GM10248 (cell line): ENCODE results near the gene PAX6.

Experiments
- CTCF ChIA-PET: fragments of 300-600 bp; sonication (Branson Sonifier 250); formaldehyde crosslinking; extraction: SDS; loops from one replicate; lab custom pipeline; 2021; ENCODE audit warnings: antibody characterized with exemption; lab: Yijun Ruan, JAX
- POLR2A ChIA-PET: fragments of 350-650 bp; sonication (Branson Sonifier 250); formaldehyde crosslinking; extraction: SDS; loops from one replicate; lab custom pipeline; 2020; ENCODE audit warnings: antibody characterized with exemption; lab: Yijun Ruan, JAX
- DNase-seq: peaks from one replicate; pipeline ENCODE4 v3.0.0; 2012; ENCODE audit errors: extremely low spot score
- CTCF ChIP-seq: IDR thresholded peaks from 2 replicates; pipeline ENCODE4 v1.5.1; 2012; ENCODE audit warnings: mild to moderate bottlenecking, low read depth; ENCODE audit errors: extremely low read depth, missing control alignments, control extremely low read depth

Gene PAX6

GRCh38 chr11:31823644-31824331 lies 12.7 kb upstream of the PAX6 start:
- ChIA-PET CTCF (interaction anchor here (1.1 kb wide), 1 partner anchor 24 kb away, joined by 3 read pairs; no protein-coding TSS in a partner anchor), POLR2A (no interaction called here)
- peak; percentile 12 for DNase-seq
- TF ChIP-seq CTCF: no peak

- ChIA-PET CTCF (interaction anchor here (1.1 to 1.2 kb wide), 2 partner anchors 24 to 353 kb away, joined by 3 to 6 read pairs; no protein-coding TSS in a partner anchor), POLR2A (no interaction called here)
- TF ChIP-seq CTCF: no peak
- DNase-seq: peak; percentile 13
Measured at GRCh38 chr11:31822927-31823643, 12.0 kb upstream of the PAX6 start.

- DNase-seq: no peak
- POLR2A ChIA-PET: no interaction called here
- CTCF ChIA-PET: interaction anchor here (1.2 kb wide), 1 partner anchor 354 kb away, joined by 6 read pairs; no protein-coding TSS in a partner anchor
- TF ChIP-seq CTCF: no peak
Measured at GRCh38 chr11:31822175-31822926, 11.2 kb upstream of the PAX6 start.

GRCh38 chr11:31821766-31822165 lies 10.6 kb upstream of the PAX6 start:
- ChIA-PET CTCF (interaction anchor here (1.2 to 1.5 kb wide), 2 partner anchors 136 to 354 kb away, joined by 4 to 6 read pairs; no protein-coding TSS in a partner anchor), POLR2A (no interaction called here)
- no peak for DNase-seq
- TF ChIP-seq CTCF: no peak

GRCh38 chr11:31821235-31821764 lies 10.2 kb upstream of the PAX6 start:
- ChIA-PET POLR2A (no interaction called here), CTCF (interaction anchor here (1.5 kb wide), 1 partner anchor 137 kb away, joined by 4 read pairs; no protein-coding TSS in a partner anchor)
- DNase-seq: no peak
- TF ChIP-seq CTCF: no peak

- TF ChIP-seq CTCF: no peak
- CTCF ChIA-PET: interaction anchor here (0.9 to 1.5 kb wide), 2 partner anchors 10 to 138 kb away, joined by 3 to 4 read pairs; no protein-coding TSS in a partner anchor
Measured at GRCh38 chr11:31820438-31820818, 9.3 kb upstream of the PAX6 start.

More at GRCh38 chr11:31820438-31820818, 9.3 kb upstream of the PAX6 start:
- DNase-seq: peak; percentile 11
- POLR2A ChIA-PET: no interaction called here
